ENCODE measurements around the gene TRABD2B. TPM values are rescaled to one million over a fixed set of nuclear protein-coding genes. Genes with fewer than 3 reads are reported as not detected.
A peak's percentile ranks its signal among the peaks of the same experiment; 100 is the strongest.

Gene TRABD2B
- total and polyA plus RNA-seq, 2 of the 13 experiments (the other 11 are each of a cell fraction or from before 2014, with no cell fraction given), result 0.04 TPM; not detected in 1

DNA sequence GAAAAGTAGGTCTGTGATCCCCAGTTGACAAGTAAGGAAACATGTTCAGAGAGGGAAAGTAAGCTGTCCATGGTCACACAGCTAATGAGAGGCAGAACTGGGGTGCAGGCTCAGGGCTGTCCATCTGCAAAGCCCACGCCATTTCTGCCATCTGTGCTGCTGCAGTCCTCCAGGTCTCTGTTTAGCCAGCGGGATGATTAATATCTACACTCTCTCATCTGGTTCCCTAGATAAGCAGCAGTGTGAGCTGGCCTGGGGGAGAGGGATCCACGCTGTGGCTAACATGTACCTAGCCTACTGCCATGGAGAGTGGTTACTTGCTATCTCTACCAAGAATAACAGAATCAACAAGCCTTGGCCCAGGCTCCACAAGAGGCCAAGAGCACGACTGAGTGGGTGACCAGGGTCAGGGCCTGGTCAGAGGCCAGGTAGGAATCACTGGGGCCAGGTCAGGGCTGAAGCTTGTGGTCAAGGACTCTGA, 75.2 kb downstream of the TRABD2B start (continued):
- TF ChIP-seq, protein P1, sequence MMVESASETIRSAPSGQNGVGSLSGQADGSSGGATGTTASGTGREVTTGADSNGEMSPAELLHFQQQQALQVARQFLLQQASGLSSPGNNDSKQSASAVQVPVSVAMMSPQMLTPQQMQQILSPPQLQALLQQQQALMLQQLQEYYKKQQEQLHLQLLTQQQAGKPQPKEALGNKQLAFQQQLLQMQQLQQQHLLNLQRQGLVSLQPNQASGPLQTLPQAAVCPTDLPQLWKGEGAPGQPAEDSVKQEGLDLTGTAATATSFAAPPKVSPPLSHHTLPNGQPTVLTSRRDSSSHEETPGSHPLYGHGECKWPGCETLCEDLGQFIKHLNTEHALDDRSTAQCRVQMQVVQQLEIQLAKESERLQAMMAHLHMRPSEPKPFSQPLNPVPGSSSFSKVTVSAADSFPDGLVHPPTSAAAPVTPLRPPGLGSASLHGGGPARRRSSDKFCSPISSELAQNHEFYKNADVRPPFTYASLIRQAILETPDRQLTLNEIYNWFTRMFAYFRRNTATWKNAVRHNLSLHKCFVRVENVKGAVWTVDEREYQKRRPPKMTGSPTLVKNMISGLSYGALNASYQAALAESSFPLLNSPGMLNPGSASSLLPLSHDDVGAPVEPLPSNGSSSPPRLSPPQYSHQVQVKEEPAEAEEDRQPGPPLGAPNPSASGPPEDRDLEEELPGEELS (CRISPR knock-in tag; IDR thresholded peaks at IDR 0.05), result 0 out of 2 replicates have a peak, but pooled peaks have one; percentile 18
- TF ChIP-seq FOXA3 (CRISPR knock-in tag; IDR thresholded peaks at IDR 0.05) (0 out of 2 replicates have a peak, but pooled peaks have one; percentile 12), MED1 (CRISPR knock-in tag; IDR thresholded peaks at IDR 0.05) (peak; percentile 74), ZNF570 (CRISPR knock-in tag; IDR thresholded peaks at IDR 0.05; ENCODE audit: borderline replicate concordance) (no peak), TBX2 (CRISPR knock-in tag; IDR thresholded peaks at IDR 0.05; ENCODE audit: borderline replicate concordance) (no peak), BCL6 (CRISPR knock-in tag; IDR thresholded peaks at IDR 0.05) (peak; percentile 39; the same call in 1 of the 2 replicates), MLLT10 (CRISPR knock-in tag; IDR thresholded peaks at IDR 0.05) (no peak), NR2F1 (CRISPR knock-in tag; IDR thresholded peaks at IDR 0.05) (peak in 1 of 2 experiments; percentile 81; a peak in 2 of 4 replicates), MZF1 (CRISPR knock-in tag; IDR thresholded peaks at IDR 0.05; ENCODE audit: borderline replicate concordance) (no peak), ZNF772 (CRISPR knock-in tag; IDR thresholded peaks at IDR 0.05) (no peak), ZNF768 (CRISPR knock-in tag; IDR thresholded peaks at IDR 0.05) (peak; percentile 96), ZNF713 (CRISPR knock-in tag; IDR thresholded peaks at IDR 0.05) (no peak), HINFP (CRISPR knock-in tag; IDR thresholded peaks at IDR 0.05; ENCODE audit: low read depth) (no peak), FOXP1 (IDR thresholded peaks at IDR 0.05) (no peak), FOXP1 (CRISPR knock-in tag; IDR thresholded peaks at IDR 0.05) (0 out of 2 replicates have a peak, but pooled peaks have one; percentile 9), SALL2 (CRISPR knock-in tag; IDR thresholded peaks at IDR 0.05) (no peak), SALL1 (CRISPR knock-in tag; IDR thresholded peaks at IDR 0.05) (peak; percentile 63), ZNF274 (CRISPR knock-in tag; IDR thresholded peaks at IDR 0.05) (no peak), ATAD3A (CRISPR knock-in tag; IDR thresholded peaks at IDR 0.05) (no peak), RXRA (CRISPR knock-in tag; IDR thresholded peaks at IDR 0.05) (0 out of 2 replicates have a peak, but pooled peaks have one; percentile 40), RXRB (CRISPR knock-in tag; IDR thresholded peaks at IDR 0.05; ENCODE audit: borderline replicate concordance) (peak; percentile 59)
- TF ChIP-seq, protein P2, sequence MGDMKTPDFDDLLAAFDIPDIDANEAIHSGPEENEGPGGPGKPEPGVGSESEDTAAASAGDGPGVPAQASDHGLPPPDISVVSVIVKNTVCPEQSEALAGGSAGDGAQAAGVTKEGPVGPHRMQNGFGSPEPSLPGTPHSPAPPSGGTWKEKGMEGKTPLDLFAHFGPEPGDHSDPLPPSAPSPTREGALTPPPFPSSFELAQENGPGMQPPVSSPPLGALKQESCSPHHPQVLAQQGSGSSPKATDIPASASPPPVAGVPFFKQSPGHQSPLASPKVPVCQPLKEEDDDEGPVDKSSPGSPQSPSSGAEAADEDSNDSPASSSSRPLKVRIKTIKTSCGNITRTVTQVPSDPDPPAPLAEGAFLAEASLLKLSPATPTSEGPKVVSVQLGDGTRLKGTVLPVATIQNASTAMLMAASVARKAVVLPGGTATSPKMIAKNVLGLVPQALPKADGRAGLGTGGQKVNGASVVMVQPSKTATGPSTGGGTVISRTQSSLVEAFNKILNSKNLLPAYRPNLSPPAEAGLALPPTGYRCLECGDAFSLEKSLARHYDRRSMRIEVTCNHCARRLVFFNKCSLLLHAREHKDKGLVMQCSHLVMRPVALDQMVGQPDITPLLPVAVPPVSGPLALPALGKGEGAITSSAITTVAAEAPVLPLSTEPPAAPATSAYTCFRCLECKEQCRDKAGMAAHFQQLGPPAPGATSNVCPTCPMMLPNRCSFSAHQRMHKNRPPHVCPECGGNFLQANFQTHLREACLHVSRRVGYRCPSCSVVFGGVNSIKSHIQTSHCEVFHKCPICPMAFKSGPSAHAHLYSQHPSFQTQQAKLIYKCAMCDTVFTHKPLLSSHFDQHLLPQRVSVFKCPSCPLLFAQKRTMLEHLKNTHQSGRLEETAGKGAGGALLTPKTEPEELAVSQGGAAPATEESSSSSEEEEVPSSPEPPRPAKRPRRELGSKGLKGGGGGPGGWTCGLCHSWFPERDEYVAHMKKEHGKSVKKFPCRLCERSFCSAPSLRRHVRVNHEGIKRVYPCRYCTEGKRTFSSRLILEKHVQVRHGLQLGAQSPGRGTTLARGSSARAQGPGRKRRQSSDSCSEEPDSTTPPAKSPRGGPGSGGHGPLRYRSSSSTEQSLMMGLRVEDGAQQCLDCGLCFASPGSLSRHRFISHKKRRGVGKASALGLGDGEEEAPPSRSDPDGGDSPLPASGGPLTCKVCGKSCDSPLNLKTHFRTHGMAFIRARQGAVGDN (CRISPR knock-in tag; IDR thresholded peaks at IDR 0.05), result peak; percentile 60
